Kidney epithelial cell (primary cell): Measurements from ENCODE around the gene NIM1K. TPM values are rescaled to one million over a fixed set of nuclear protein-coding genes. Genes with fewer than 3 reads are reported as not detected.
"Not testable (repeated sequence)": the region's sequence is repeated elsewhere in the genome, so short reads cannot be mapped to it uniquely, and the experiment has no call there.

Experiments used
- DNase-seq: peaks from one replicate; pipeline ENCODE4 v3.0.0-alpha.2; 2010; ENCODE audit warnings: low read depth
- H3K27me3 ChIP-seq: 2 replicates; pipeline ENCODE4 v1.6.0; 2011; ENCODE audit warnings: low read length; ENCODE audit not compliant: control insufficient read depth, insufficient read depth
- H3K36me3 ChIP-seq: 2 replicates; pipeline ENCODE4 v1.5.1; 2011; ENCODE audit warnings: low read length; ENCODE audit not compliant: control insufficient read depth, insufficient read depth
- H3K4me3 ChIP-seq: 2 replicates; pipeline ENCODE4 v1.5.1; 2011; ENCODE audit warnings: low read depth, mild to moderate bottlenecking, control low read depth, low read length
- total RNA-seq: library from RNA; depleted of rRNA; stranded (reverse); fragments of >200 nt; gene quantifications from 2 replicates; pipeline ENCODE4 v1.2.3, GENCODE V29; 2015
- TF ChIP-seq, protein P1 (sequence below): IDR thresholded peaks from 2 replicates; pipeline ENCODE4 v1.5.1; 2011; ENCODE audit warnings: mild to moderate bottlenecking, moderate library complexity, low read length, control low read depth, inconsistent platforms; ENCODE audit not compliant: insufficient read depth, poor library complexity, severe bottlenecking

NIM1K gene
- total RNA-seq, 1 donor from 2014 or later: 0.21 TPM

DNA sequence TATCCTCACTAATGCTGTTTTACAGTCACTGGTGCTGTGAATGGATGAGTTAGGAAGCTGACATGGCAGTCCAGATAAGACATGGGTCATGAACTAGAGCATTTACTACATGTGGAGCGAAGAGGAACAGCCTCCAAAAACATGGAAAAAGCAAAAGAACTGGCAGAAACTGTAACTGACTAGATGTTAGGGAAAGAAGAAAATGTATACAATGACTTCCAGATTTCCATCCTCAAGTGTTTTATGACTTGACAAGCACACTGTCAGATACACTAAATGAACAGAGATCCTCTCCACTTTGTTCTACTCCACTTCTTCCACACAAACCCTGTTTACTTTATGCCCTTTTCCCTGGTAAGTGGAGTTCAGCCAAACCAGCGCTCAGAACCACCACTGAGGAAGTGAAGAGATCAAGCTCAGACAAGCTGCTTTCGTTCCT is 109.6 kb downstream of the NIM1K start:
- TF ChIP-seq, protein P1, sequence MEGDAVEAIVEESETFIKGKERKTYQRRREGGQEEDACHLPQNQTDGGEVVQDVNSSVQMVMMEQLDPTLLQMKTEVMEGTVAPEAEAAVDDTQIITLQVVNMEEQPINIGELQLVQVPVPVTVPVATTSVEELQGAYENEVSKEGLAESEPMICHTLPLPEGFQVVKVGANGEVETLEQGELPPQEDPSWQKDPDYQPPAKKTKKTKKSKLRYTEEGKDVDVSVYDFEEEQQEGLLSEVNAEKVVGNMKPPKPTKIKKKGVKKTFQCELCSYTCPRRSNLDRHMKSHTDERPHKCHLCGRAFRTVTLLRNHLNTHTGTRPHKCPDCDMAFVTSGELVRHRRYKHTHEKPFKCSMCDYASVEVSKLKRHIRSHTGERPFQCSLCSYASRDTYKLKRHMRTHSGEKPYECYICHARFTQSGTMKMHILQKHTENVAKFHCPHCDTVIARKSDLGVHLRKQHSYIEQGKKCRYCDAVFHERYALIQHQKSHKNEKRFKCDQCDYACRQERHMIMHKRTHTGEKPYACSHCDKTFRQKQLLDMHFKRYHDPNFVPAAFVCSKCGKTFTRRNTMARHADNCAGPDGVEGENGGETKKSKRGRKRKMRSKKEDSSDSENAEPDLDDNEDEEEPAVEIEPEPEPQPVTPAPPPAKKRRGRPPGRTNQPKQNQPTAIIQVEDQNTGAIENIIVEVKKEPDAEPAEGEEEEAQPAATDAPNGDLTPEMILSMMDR: no peak
- Histone ChIP-seq H3K36me3 (no peaks in the 10 kb centered on the region), H3K27me3 (no peaks in the 10 kb centered on the region), H3K4me3 (no peak overlapping the region)
- no peak for DNase-seq

DNA sequence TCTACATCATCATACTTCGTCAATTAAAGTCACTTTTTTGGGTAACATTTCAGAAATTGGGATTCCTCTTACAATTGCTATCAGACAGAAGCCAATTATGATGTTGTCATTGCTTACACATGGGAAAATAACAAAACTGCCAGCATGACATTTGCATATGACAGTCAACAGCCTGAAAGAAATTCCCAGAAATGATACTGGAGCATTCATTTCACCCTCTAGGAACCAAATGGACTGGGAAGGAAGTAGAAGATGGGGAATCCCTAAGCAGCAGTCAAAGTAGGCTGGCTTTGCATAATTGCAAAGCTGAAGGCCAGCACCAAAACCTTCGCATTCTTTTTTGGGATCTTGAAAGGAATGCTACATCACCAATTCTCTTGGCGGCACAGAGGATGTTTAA is 110.5 kb downstream of the NIM1K start:
- H3K36me3 ChIP-seq: no peaks in the 10 kb centered on the region
- TF ChIP-seq, protein P1: no peak
- no peak overlapping the region for H3K4me3 ChIP-seq
- H3K27me3 ChIP-seq: no peaks in the 10 kb centered on the region
- DNase-seq: no peak

DNA sequence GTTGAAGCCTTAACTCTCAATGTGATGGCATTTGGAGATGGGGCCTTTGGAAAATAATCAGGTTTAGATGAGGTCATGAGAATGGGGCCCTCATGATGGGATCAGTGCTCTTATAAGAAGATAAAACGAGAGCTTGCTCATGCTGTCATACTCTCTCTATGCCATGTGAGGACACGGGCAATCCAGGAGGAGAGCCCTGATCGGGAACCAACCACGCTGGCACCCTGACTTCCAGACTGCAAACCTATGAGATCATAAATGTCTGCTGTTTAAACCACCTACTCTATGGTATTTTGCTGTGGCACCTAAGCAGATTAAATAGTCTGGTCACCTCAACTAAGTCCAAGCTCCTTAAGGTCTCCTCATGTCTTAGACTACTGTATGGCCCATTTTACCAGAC is 111.2 kb downstream of the NIM1K start:
- TF ChIP-seq, protein P1: no peak
- Histone ChIP-seq H3K27me3 (no peaks in the 10 kb centered on the region), H3K4me3 (no peak overlapping the region), H3K36me3 (no peaks in the 10 kb centered on the region)
- DNase-seq: no peak

DNA sequence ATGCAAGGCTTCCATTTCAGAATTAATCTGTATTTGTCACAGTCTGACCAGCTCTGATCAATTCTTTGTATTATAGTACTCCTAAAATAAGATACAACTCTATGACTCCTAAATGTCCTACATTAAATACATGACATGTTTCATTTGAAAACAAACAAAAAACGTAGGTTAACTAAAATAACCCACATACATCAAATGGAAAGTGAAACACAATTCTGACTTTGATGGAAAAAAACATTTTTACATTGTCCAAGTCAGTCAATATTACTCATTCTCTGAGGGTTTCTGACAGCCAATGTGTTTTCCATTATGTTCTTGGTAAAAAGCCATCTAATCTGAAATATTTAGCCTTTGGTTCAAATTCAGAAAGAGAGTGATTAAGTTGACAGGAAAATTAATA is 112.5 kb downstream of the NIM1K start:
- H3K27me3 ChIP-seq: no peaks in the 10 kb centered on the region
- TF ChIP-seq, protein P1: no peak
- no peak overlapping the region for H3K4me3 ChIP-seq
- DNase-seq: no peak
- H3K36me3 ChIP-seq: no peaks in the 10 kb centered on the region

DNA sequence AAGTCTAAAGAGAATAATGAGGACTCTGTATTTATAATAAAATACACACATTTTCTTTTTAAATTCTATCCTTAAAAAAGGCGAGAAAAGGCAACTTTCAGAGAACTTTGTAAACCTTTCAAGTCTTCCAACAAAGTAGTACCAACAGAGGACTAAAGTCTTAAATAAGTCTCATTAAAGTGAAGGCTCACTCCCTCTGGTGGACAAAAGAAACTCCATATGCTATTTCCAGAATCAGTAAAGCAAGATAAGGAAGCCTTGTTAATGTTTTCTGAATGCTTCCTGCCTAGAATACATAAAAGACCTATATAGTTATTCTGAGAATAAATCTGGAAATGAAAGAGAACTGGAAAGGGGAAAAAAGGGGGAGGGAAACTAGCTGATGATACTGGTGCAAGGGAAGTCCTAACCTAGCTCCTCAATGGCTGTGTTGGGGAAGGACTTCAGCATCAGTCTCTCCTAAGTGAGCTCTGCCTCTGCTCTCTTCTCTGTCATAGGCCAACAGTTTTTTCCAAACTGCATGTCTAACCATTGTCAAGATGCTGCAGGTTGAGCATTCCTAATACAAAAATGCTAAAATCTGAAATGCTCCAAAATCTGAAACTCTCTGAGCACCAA is 114.0 kb downstream of the NIM1K start:
- H3K4me3 ChIP-seq: no peak overlapping the region
- H3K36me3 ChIP-seq: no peaks in the 10 kb centered on the region
- H3K27me3 ChIP-seq: no peaks in the 10 kb centered on the region
- no peak for DNase-seq
- TF ChIP-seq, protein P1: peak; percentile 62

DNA sequence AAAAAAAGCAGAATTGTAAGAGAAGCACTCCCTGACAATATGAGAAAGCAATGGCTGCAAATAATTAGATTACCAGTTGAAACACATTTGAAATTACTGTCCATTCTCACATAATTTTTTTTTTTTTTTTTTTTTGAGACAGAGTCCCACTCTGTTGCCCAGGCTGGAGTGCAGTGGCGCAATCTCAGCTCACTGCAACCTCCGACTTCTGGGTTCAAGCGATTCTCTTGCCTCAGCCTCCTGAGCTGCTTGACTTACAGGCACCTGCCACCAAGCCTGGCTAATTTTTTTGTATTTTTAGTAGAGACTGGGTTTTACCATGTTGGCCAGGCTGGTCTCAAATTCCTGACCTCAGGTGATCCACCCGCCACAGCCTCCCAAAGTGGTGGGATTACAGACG is 114.9 kb downstream of the NIM1K start:
- not testable (repeated sequence) for DNase-seq, H3K36me3 ChIP-seq, H3K4me3 ChIP-seq, H3K27me3 ChIP-seq
